OCI-LY1 (cell line): ENCODE measurements around the gene ZNF878.

Experiments
- H2AFZ ChIP-seq: fragments of 200-600 bp; sonication (generic), shearing (Covaris generic); 2 replicates; pipeline ENCODE4 v1.6.0; 2014; ENCODE audit warnings: antibody characterized with exemption, mild to moderate bottlenecking, low read length
- H3F3A ChIP-seq: fragments of 200-600 bp; sonication (generic), shearing (Covaris generic); 2 replicates; pipeline ENCODE4 v1.6.0; 2014; ENCODE audit warnings: mild to moderate bottlenecking, antibody characterized with exemption, low read length, moderate library complexity; ENCODE audit not compliant: insufficient read depth
- H3K27ac ChIP-seq: fragments of 200-600 bp; sonication (generic); 2 replicates; pipeline ENCODE4 v1.5.1; 2014; ENCODE audit warnings: low read length, mixed run types, mild to moderate bottlenecking, low read depth; ENCODE audit not compliant: poor library complexity, severe bottlenecking
- H3K27me3 ChIP-seq: fragments of 200-600 bp; sonication (generic); 2 replicates; pipeline ENCODE4 v1.6.0; 2014; ENCODE audit warnings: antibody characterized with exemption, mild to moderate bottlenecking, low read length, moderate library complexity; ENCODE audit not compliant: insufficient read depth
- H3K36me3 ChIP-seq: fragments of 200-600 bp; sonication (generic); 2 replicates; pipeline ENCODE4 v1.6.1; 2014; ENCODE audit warnings: mild to moderate bottlenecking, antibody characterized with exemption, low read length, moderate library complexity, mixed read lengths; ENCODE audit not compliant: insufficient read depth
- H3K4me1 ChIP-seq: fragments of 200-600 bp; sonication (generic); 2 replicates; pipeline ENCODE4 v1.5.1; 2014; ENCODE audit warnings: mild to moderate bottlenecking, low read length, moderate library complexity; ENCODE audit not compliant: insufficient read depth, severe bottlenecking
- H3K4me2 ChIP-seq: fragments of 200-600 bp; sonication (generic), shearing (Covaris generic); 2 replicates; pipeline ENCODE4 v1.6.1; 2014; ENCODE audit warnings: low read length
- H3K4me3 ChIP-seq: fragments of 200-600 bp; sonication (generic); 2 replicates; pipeline ENCODE4 v1.5.1; 2014; ENCODE audit warnings: low read length, low read depth, mild to moderate bottlenecking, mixed read lengths; ENCODE audit not compliant: poor library complexity, severe bottlenecking
- H3K79me2 ChIP-seq: fragments of 200-600 bp; shearing (Covaris generic); 2 replicates; pipeline ENCODE4 v1.6.1; 2016; ENCODE audit warnings: mixed run types, low read length, mixed read lengths; ENCODE audit not compliant: insufficient read depth
- H3K9ac ChIP-seq: fragments of 200-600 bp; sonication (generic), shearing (Covaris generic); 2 replicates; pipeline ENCODE4 v1.6.1; 2014; ENCODE audit warnings: mild to moderate bottlenecking, low read length, mixed read lengths
- H3K9me2 ChIP-seq: fragments of 200-600 bp; sonication (generic), shearing (Covaris generic); 2 replicates; pipeline ENCODE4 v1.6.1; 2014; ENCODE audit warnings: low read depth, mild to moderate bottlenecking, low read length, mixed read lengths
- H3K9me3 ChIP-seq: fragments of 200-600 bp; shearing (Covaris generic); 2 replicates; pipeline ENCODE4 v1.6.1; 2014; ENCODE audit warnings: low read length, mixed read lengths
- H4K20me1 ChIP-seq: fragments of 200-600 bp; sonication (generic), shearing (Covaris generic); 2 replicates; pipeline ENCODE4 v1.6.0; 2016; ENCODE audit warnings: mild to moderate bottlenecking, low read length; ENCODE audit not compliant: insufficient read depth
- EZH2 ChIP-seq: fragments of 200-600 bp; sonication (generic), shearing (Covaris generic); IDR thresholded peaks from 2 replicates; pipeline ENCODE4 v1.8.0; 2017; ENCODE audit warnings: borderline replicate concordance, mixed run types, mild to moderate bottlenecking, antibody characterized with exemption, low read length, moderate library complexity, mixed read lengths
- TF ChIP-seq, protein P1 (sequence below): fragments of 200-600 bp; sonication (generic), shearing (Covaris generic); IDR thresholded peaks from 2 replicates; pipeline ENCODE4 v1.5.1; 2017; ENCODE audit warnings: mild to moderate bottlenecking, antibody characterized with exemption, low read length, moderate library complexity, mixed read lengths

Gene ZNF878

DNA sequence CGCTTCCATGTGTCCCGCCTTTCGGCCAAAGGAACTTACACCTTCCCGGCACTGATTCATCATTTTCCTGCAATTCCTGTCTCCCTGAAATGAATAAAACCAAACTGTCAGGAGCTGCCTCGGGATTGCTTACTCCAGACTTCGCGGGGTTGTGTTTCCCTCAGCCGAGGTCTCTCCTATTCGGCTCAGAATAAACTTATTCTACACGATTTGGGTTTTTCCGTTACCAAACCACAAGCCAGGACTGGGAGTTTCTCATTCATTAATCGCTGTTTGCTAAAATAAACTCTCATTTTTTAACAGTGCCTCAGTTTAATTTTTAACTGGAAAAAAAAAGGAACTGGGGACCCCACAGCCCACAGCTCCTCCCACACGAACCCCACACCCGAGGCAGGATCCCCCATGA lies 667 bp downstream of the ZNF878 start:
- peak overlapping the region; percentile 72 for H3K4me3 ChIP-seq
- H3K4me2 ChIP-seq = peak overlapping the region; percentile 74
- no peaks in the 10 kb centered on the region for H3K9me2 ChIP-seq
- H3K9ac ChIP-seq = peak overlapping the region; percentile 64
- H3K4me1 ChIP-seq = peaks cover 6% of the 10 kb centered on the region
- H3K27me3 ChIP-seq = no peaks in the 10 kb centered on the region
- no peaks in the 10 kb centered on the region for H3F3A ChIP-seq
- no peaks in the 10 kb centered on the region for H4K20me1 ChIP-seq
- H3K36me3 ChIP-seq = no peaks in the 10 kb centered on the region
- H3K79me2 ChIP-seq = no peaks in the 10 kb centered on the region
- peak overlapping the region; percentile 58; the same call in 1 of the 2 replicates for H2AFZ ChIP-seq
- H3K9me3 ChIP-seq = peaks cover 5% of the 10 kb centered on the region; the same call in 1 of the 2 replicates
- H3K27ac ChIP-seq = no peak overlapping the region
- TF ChIP-seq, protein P1, sequence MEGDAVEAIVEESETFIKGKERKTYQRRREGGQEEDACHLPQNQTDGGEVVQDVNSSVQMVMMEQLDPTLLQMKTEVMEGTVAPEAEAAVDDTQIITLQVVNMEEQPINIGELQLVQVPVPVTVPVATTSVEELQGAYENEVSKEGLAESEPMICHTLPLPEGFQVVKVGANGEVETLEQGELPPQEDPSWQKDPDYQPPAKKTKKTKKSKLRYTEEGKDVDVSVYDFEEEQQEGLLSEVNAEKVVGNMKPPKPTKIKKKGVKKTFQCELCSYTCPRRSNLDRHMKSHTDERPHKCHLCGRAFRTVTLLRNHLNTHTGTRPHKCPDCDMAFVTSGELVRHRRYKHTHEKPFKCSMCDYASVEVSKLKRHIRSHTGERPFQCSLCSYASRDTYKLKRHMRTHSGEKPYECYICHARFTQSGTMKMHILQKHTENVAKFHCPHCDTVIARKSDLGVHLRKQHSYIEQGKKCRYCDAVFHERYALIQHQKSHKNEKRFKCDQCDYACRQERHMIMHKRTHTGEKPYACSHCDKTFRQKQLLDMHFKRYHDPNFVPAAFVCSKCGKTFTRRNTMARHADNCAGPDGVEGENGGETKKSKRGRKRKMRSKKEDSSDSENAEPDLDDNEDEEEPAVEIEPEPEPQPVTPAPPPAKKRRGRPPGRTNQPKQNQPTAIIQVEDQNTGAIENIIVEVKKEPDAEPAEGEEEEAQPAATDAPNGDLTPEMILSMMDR = no peak
- TF ChIP-seq EZH2 = no peak

DNA sequence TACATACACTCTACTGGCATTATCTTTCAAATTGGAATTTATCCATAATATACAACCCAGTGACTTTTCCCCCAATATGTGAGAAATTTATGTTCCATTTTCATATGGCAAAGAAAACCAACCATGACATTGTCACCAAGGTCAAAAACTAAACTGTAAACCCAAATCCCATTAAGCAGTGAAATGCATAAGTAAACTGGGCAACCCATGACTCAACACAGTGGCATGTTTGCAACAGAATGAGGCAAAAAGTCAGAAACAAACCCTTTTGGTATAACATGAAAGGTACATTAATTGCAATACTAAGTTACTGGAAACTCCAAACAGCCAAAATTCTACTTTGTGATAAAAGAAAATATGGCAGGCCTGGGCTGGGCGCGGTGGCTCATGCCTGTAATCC lies 4.9 kb downstream of the ZNF878 start:
- Histone ChIP-seq H3K36me3 (peaks cover 24% of the 10 kb centered on the region), H3K9me3 (peaks cover 34% of the 10 kb centered on the region), H3K4me1 (peaks cover 6% of the 10 kb centered on the region), H3F3A (no peaks in the 10 kb centered on the region), H3K79me2 (no peaks in the 10 kb centered on the region), H4K20me1 (no peaks in the 10 kb centered on the region), H3K4me3 (no peak overlapping the region), H3K9ac (no peak overlapping the region), H2AFZ (no peak overlapping the region), H3K4me2 (no peak overlapping the region), H3K9me2 (no peaks in the 10 kb centered on the region), H3K27me3 (no peaks in the 10 kb centered on the region), H3K27ac (no peak overlapping the region)
- TF ChIP-seq, protein P1 = no peak
- no peak for TF ChIP-seq EZH2

DNA sequence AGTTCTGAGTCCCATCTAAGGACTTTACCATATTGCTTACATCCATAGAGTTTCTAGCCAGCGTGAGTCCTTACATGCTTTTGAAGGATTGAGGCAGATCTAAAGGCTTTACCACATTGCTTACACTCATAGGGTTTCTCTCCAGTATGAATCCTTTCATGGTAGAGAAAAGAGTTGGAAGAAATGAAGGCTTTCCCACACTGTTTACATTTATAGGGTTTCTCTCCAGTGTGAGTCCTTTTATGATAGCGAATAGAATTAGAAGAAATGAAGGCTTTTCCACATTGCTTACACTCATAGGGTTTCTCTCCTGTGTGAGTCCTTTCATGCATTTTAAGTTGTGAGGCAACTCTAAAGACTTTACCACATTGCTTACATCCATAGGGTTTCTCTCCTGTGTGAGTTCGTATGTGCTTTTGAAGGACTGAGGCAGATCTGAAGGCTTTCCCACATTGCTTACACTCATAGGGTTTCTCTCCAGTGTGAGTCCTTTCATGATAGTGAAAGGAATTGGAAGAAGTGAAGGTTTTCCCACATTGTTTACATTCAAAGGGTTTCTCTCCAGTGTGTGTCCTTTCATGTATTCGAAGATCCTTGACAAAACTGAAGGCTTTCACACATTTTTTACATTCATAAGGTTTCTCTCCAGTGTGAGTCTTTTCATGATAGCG lies 8.9 kb downstream of the ZNF878 start:
- Histone ChIP-seq H3K9ac (no peak overlapping the region), H3K4me1 (no peaks in the 10 kb centered on the region), H3K4me2 (no peak overlapping the region), H3K79me2 (no peaks in the 10 kb centered on the region), H4K20me1 (no peaks in the 10 kb centered on the region), H3F3A (no peaks in the 10 kb centered on the region), H3K27ac (no peak overlapping the region), H3K9me3 (peaks cover 36% of the 10 kb centered on the region), H3K36me3 (peaks cover 24% of the 10 kb centered on the region), H2AFZ (no peak overlapping the region), H3K9me2 (no peaks in the 10 kb centered on the region), H3K27me3 (no peaks in the 10 kb centered on the region), H3K4me3 (no peak overlapping the region)
- TF ChIP-seq, protein P1 = no peak
- no peak for TF ChIP-seq EZH2
